SK-N-SH treated with all-trans-retinoic acid at 6 μM for 48 hours (cell line): ENCODE data around the gene PDGFA.

Source experiments
- ATAC-seq: fragments of 200-7000 bp; cut with Tn5 transposase; 3 replicates; pipeline ENCODE4 v1.9.1; 2020; ENCODE audit warnings: mild to moderate bottlenecking, moderate library complexity
- ARNTL ChIP-seq: fragments of 450-650 bp; formaldehyde crosslinking; IDR thresholded peaks from 2 replicates; pipeline ENCODE4 v1.5.0; 2020; ENCODE audit warnings: low read depth, mild to moderate bottlenecking, moderate library complexity, borderline replicate concordance
- BACH2 ChIP-seq: fragments of 250-450 bp; sonication (Bioruptor Pico); IDR thresholded peaks from 2 replicates; pipeline ENCODE4 v1.9.0; 2021; ENCODE audit warnings: mild to moderate bottlenecking, borderline replicate concordance
- CREB5 ChIP-seq: fragments of 250-450 bp; sonication (Bioruptor Pico); IDR thresholded peaks from 2 replicates; pipeline ENCODE4 v1.5.1; 2020; ENCODE audit warnings: low read depth, mild to moderate bottlenecking, moderate library complexity
- CSDC2 ChIP-seq: fragments of 250-450 bp; sonication (Bioruptor Pico); IDR thresholded peaks from 2 replicates; pipeline ENCODE4 v1.5.0; 2020; ENCODE audit warnings: mild to moderate bottlenecking, moderate library complexity
- ESRRG ChIP-seq: fragments of 250-450 bp; sonication (Bioruptor Pico); IDR thresholded peaks from 2 replicates; pipeline ENCODE4 v1.6.1; 2021; ENCODE audit warnings: mild to moderate bottlenecking
- GLIS3 ChIP-seq: fragments of 250-450 bp; sonication (Bioruptor Pico); IDR thresholded peaks from 2 replicates; pipeline ENCODE4 v1.5.0; 2020; ENCODE audit warnings: mild to moderate bottlenecking, moderate library complexity
- ISL1 ChIP-seq: fragments of 250-450 bp; sonication (Bioruptor Pico); IDR thresholded peaks from 2 replicates; pipeline ENCODE4 v2.1.2; 2022; ENCODE audit warnings: mild to moderate bottlenecking, moderate library complexity
- OSR1 ChIP-seq: fragments of 250-450 bp; sonication (Bioruptor Pico); IDR thresholded peaks from 2 replicates; pipeline ENCODE4 v1.8.0; 2022; ENCODE audit warnings: moderate library complexity, mild to moderate bottlenecking, inconsistent platforms
- PATZ1 ChIP-seq: fragments of 250-450 bp; sonication (Bioruptor Pico); IDR thresholded peaks from 2 replicates; pipeline ENCODE4 v1.8.0; 2020; ENCODE audit warnings: mild to moderate bottlenecking, moderate library complexity, borderline replicate concordance
- POU6F1 ChIP-seq: fragments of 250-450 bp; sonication (Bioruptor Pico); IDR thresholded peaks from 2 replicates; pipeline ENCODE4 v1.8.0; 2021; ENCODE audit warnings: low read depth, mild to moderate bottlenecking, moderate library complexity, borderline replicate concordance
- PPARA ChIP-seq: fragments of 250-450 bp; sonication (Bioruptor Pico); IDR thresholded peaks from 2 replicates; pipeline ENCODE4 v1.5.0; 2020; ENCODE audit warnings: mild to moderate bottlenecking, borderline replicate concordance
- RARB ChIP-seq: fragments of 250-450 bp; sonication (Bioruptor Pico); IDR thresholded peaks from 2 replicates; pipeline ENCODE4 v1.8.0; 2021; ENCODE audit warnings: mild to moderate bottlenecking, moderate library complexity
- SNAI2 ChIP-seq: fragments of 250-450 bp; sonication (Bioruptor Pico); IDR thresholded peaks from 2 replicates; pipeline ENCODE4 v1.5.0; 2020; ENCODE audit warnings: mild to moderate bottlenecking, moderate library complexity
- TCF4 ChIP-seq: fragments of 250-450 bp; sonication (Bioruptor Pico); IDR thresholded peaks from 2 replicates; pipeline ENCODE4 v1.8.0; 2021; ENCODE audit warnings: mild to moderate bottlenecking, moderate library complexity, borderline replicate concordance
- TOX ChIP-seq: fragments of 250-450 bp; sonication (Bioruptor Pico); IDR thresholded peaks from 2 replicates; pipeline ENCODE4 v1.8.0; 2021; ENCODE audit warnings: mild to moderate bottlenecking, moderate library complexity, borderline replicate concordance
- TSHZ2 ChIP-seq: fragments of 250-450 bp; sonication (Bioruptor Pico); IDR thresholded peaks from 2 replicates; pipeline ENCODE4 v1.5.0; 2020; ENCODE audit warnings: mild to moderate bottlenecking, moderate library complexity
- ZFP3 ChIP-seq: fragments of 250-450 bp; sonication (Bioruptor Pico); IDR thresholded peaks from 2 replicates; pipeline ENCODE4 v1.5.0; 2020; ENCODE audit warnings: mild to moderate bottlenecking, moderate library complexity
- ZFP30 ChIP-seq: fragments of 450-650 bp; formaldehyde crosslinking; IDR thresholded peaks from 2 replicates; pipeline ENCODE4 v1.5.0; 2022; ENCODE audit warnings: mild to moderate bottlenecking, moderate library complexity
- ZNF565 ChIP-seq: fragments of 450-650 bp; formaldehyde crosslinking; conservative IDR thresholded peaks from 2 replicates; pipeline ENCODE4 v1.5.0; 2020; ENCODE audit warnings: low read depth, mild to moderate bottlenecking, moderate library complexity

PDGFA gene

GRCh38 chr7:450741-451140, 68.9 kb downstream of the PDGFA start:
- ATAC-seq, result no peak
- TF ChIP-seq RARB (CRISPR knock-in tag) (no peak), POU6F1 (CRISPR knock-in tag) (no peak), CREB5 (no peak), TOX (CRISPR knock-in tag) (no peak), TSHZ2 (CRISPR knock-in tag) (no peak), BACH2 (CRISPR knock-in tag) (no peak), SNAI2 (CRISPR knock-in tag) (no peak), ZFP30 (CRISPR knock-in tag) (no peak), PPARA (CRISPR knock-in tag) (no peak), GLIS3 (CRISPR knock-in tag) (no peak), CSDC2 (CRISPR knock-in tag) (no peak), ZFP3 (no peak), ISL1 (CRISPR knock-in tag) (no peak)

- ATAC-seq, result no peak
- TF ChIP-seq ARNTL (no peak), TOX (CRISPR knock-in tag) (no peak), SNAI2 (CRISPR knock-in tag) (no peak)
- TF ChIP-seq, all 23 proteins: peak for 0
Observed at GRCh38 chr7:450036-450435, 69.6 kb downstream of the PDGFA start.

GRCh38 chr7:449324-450019, 70.2 kb downstream of the PDGFA start:
- TF ChIP-seq ARNTL (no peak), POU6F1 (CRISPR knock-in tag) (no peak), ZFP30 (CRISPR knock-in tag) (no peak), RARB (CRISPR knock-in tag) (no peak), ZNF565 (CRISPR knock-in tag) (no peak), CSDC2 (CRISPR knock-in tag) (no peak), TCF4 (CRISPR knock-in tag) (no peak), PATZ1 (CRISPR knock-in tag) (no peak)
- ATAC-seq, result no peak

- ATAC-seq, result no peak
- TF ChIP-seq SNAI2 (CRISPR knock-in tag), result no peak
- TF ChIP-seq ESRRG, result no peak
- no peak for TF ChIP-seq CSDC2 (CRISPR knock-in tag)
- no peak for TF ChIP-seq TOX (CRISPR knock-in tag)
- no peak for TF ChIP-seq PATZ1 (CRISPR knock-in tag)
- TF ChIP-seq ZNF565 (CRISPR knock-in tag), result no peak
- TF ChIP-seq CREB5, result no peak
- TF ChIP-seq OSR1 (CRISPR knock-in tag), result no peak
- TF ChIP-seq ARNTL, result no peak
- TF ChIP-seq ZFP3, result no peak
Observed at GRCh38 chr7:447523-447922, 72.1 kb downstream of the PDGFA start.
